ENCODE results near the gene DAP. TPM values are rescaled to one million over a fixed set of nuclear protein-coding genes. Genes with fewer than 3 reads are reported as not detected.

DAP gene
- total RNA-seq, 1 experiment from 2014 or later: 106 TPM

DNA sequence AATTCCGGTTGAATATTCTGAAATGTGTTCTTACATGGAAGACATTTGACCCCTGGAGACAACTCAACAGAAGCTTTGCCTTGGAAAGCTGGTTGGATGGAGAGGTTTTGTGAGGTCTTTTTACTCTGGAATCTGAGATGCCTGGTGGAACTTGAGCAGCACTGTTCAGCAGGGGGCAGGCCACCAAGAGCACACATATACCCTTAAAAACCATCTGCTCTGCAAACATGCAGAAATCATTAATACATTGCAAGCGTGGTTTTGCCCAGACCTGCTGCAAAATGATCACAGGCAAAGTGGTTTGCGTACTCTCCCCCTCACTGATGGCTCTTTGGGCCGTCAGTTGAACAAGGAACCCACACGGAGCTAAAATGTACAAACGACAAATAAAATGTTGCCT is 32.8 kb upstream of the DAP start:
- ChIA-PET POLR2A (ENCODE audit: unreplicated experiment) (no interaction called here), CTCF (no interaction called here)
- no peak for TF ChIP-seq EZH2phosphoT487 (IDR thresholded peaks at IDR 0.05; ENCODE audit: borderline replicate concordance, low read length)
- no peak overlapping the region for H3K27ac ChIP-seq (ENCODE audit: low read length)
- ATAC-seq (no peak), DNase-seq (no peak)
- BruUV-seq (replicated peaks): no TSS peak
- no peaks in the 10 kb centered on the region for H3K4me1 ChIP-seq (ENCODE audit: insufficient read depth, low read length)
- no peak overlapping the region for H3K4me3 ChIP-seq (ENCODE audit: low read length)
- H3K27me3 ChIP-seq (ENCODE audit: low read length): no peaks in the 10 kb centered on the region
- intact Hi-C loops (cut with micrococcal nuclease): no loop called here
- H4K20me1 ChIP-seq (ENCODE audit: low read length): no peaks in the 10 kb centered on the region
- H3F3A ChIP-seq (ENCODE audit: low read length, unreplicated experiment): no peaks in the 10 kb centered on the region
- no peak overlapping the region for H3K4me2 ChIP-seq (ENCODE audit: low read length)
- no peaks in the 10 kb centered on the region for H3K9me2 ChIP-seq (replicated peaks; ENCODE audit: low read length)
- no peaks in the 10 kb centered on the region for H3K36me3 ChIP-seq (ENCODE audit: low read depth, low read length)
- no peaks in the 10 kb centered on the region for H3K79me2 ChIP-seq (ENCODE audit: low read length)
- no peaks in the 10 kb centered on the region for H3K9me3 ChIP-seq (ENCODE audit: low read length)
- no peak overlapping the region for H3K9ac ChIP-seq (ENCODE audit: low read length)
- no peak overlapping the region for H2AFZ ChIP-seq (ENCODE audit: low read length)

DNA sequence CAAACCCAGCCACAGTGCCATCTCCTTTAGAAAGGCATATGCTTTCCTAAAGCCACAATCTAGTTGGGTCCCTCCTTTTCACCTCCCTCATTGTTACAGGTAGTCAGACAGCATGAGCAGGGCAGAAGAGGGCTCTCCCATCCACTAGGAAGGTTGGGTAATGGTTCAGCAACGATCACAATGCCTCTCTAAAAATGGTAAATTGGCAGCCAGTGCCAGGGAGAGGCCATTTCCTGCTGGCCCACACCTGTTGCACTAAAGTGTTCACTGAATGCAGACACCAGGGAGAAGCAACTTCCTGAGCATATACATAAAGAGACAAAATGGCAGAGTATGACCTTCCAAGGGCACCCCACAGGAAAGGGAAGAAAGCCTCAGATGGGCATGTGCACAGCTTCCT is 31.3 kb upstream of the DAP start:
- ATAC-seq: no peak
- CTCF ChIA-PET: no interaction called here
- no peak for DNase-seq
- Histone ChIP-seq H3K9ac (ENCODE audit: low read length) (no peak overlapping the region), H3K4me2 (ENCODE audit: low read length) (no peak overlapping the region), H3K9me2 (replicated peaks; ENCODE audit: low read length) (no peaks in the 10 kb centered on the region), H3K4me1 (ENCODE audit: insufficient read depth, low read length) (no peaks in the 10 kb centered on the region), H3K79me2 (ENCODE audit: low read length) (no peaks in the 10 kb centered on the region), H2AFZ (ENCODE audit: low read length) (no peak overlapping the region), H3K27ac (ENCODE audit: low read length) (no peak overlapping the region), H3K36me3 (ENCODE audit: low read depth, low read length) (no peaks in the 10 kb centered on the region), H3F3A (ENCODE audit: low read length, unreplicated experiment) (no peaks in the 10 kb centered on the region), H3K9me3 (ENCODE audit: low read length) (no peaks in the 10 kb centered on the region), H4K20me1 (ENCODE audit: low read length) (no peaks in the 10 kb centered on the region), H3K4me3 (ENCODE audit: low read length) (no peak overlapping the region), H3K27me3 (ENCODE audit: low read length) (no peaks in the 10 kb centered on the region)
- POLR2A ChIA-PET (ENCODE audit: unreplicated experiment): no interaction called here
- TF ChIP-seq EZH2phosphoT487 (IDR thresholded peaks at IDR 0.05; ENCODE audit: borderline replicate concordance, low read length) (no peak), EZH2 (IDR thresholded peaks at IDR 0.05; ENCODE audit: low read length, unreplicated experiment) (no peak)
- TF ChIP-seq, protein P1, sequence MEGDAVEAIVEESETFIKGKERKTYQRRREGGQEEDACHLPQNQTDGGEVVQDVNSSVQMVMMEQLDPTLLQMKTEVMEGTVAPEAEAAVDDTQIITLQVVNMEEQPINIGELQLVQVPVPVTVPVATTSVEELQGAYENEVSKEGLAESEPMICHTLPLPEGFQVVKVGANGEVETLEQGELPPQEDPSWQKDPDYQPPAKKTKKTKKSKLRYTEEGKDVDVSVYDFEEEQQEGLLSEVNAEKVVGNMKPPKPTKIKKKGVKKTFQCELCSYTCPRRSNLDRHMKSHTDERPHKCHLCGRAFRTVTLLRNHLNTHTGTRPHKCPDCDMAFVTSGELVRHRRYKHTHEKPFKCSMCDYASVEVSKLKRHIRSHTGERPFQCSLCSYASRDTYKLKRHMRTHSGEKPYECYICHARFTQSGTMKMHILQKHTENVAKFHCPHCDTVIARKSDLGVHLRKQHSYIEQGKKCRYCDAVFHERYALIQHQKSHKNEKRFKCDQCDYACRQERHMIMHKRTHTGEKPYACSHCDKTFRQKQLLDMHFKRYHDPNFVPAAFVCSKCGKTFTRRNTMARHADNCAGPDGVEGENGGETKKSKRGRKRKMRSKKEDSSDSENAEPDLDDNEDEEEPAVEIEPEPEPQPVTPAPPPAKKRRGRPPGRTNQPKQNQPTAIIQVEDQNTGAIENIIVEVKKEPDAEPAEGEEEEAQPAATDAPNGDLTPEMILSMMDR (conservative IDR thresholded peaks at IDR 0.05; ENCODE audit: low read depth, low read length): no peak
- intact Hi-C loops (cut with micrococcal nuclease): no loop called here
- BruUV-seq (replicated peaks): no TSS peak

DNA sequence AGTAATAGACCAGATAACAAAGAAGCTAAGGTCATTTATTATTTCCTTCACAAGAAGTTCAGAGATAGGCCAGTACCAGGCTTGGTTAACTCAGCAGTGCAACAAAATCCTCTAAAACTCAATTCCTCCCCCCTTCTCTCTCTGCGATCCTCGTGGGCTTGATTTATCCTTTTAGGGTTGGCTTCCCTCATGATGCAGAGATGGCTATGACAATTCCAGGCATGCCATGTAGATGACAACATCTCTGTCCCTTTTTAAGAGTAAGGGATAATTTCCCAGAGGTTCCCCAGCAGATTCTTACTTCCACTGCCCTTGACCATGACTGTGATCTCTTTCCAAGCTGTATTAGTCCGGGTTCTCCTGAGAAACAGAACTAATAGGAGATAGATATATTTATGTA is 28.7 kb upstream of the DAP start:
- H3K36me3 ChIP-seq (ENCODE audit: low read depth, low read length): no peaks in the 10 kb centered on the region
- no TSS peak for BruUV-seq (replicated peaks)
- intact Hi-C loops (cut with micrococcal nuclease): no loop called here

More for the DNA sequence above, 28.7 kb upstream of the DAP start:
- Histone ChIP-seq H3K4me1 (ENCODE audit: insufficient read depth, low read length) (no peaks in the 10 kb centered on the region), H2AFZ (ENCODE audit: low read length) (no peak overlapping the region), H3K27ac (ENCODE audit: low read length) (no peak overlapping the region), H3F3A (ENCODE audit: low read length, unreplicated experiment) (no peaks in the 10 kb centered on the region), H3K4me3 (ENCODE audit: low read length) (no peak overlapping the region), H3K27me3 (ENCODE audit: low read length) (no peaks in the 10 kb centered on the region), H3K9ac (ENCODE audit: low read length) (no peak overlapping the region), H4K20me1 (ENCODE audit: low read length) (no peaks in the 10 kb centered on the region), H3K9me2 (replicated peaks; ENCODE audit: low read length) (no peaks in the 10 kb centered on the region), H3K4me2 (ENCODE audit: low read length) (no peak overlapping the region), H3K79me2 (ENCODE audit: low read length) (no peaks in the 10 kb centered on the region), H3K9me3 (ENCODE audit: low read length) (no peaks in the 10 kb centered on the region)
- ATAC-seq (no peak), DNase-seq (no peak)
- ChIA-PET POLR2A (ENCODE audit: unreplicated experiment) (no interaction called here), CTCF (no interaction called here)
- TF ChIP-seq EZH2phosphoT487 (IDR thresholded peaks at IDR 0.05; ENCODE audit: borderline replicate concordance, low read length): no peak
- TF ChIP-seq, protein P1 (conservative IDR thresholded peaks at IDR 0.05; ENCODE audit: low read depth, low read length): no peak
- TF ChIP-seq EZH2 (IDR thresholded peaks at IDR 0.05; ENCODE audit: low read length, unreplicated experiment): no peak

All from PC-3 (cell line).